Right ventricle myocardium superior (tissue), 1 donor: Measurements from ENCODE around the gene LRP1. TPM values are rescaled to one million over a fixed set of nuclear protein-coding genes. Genes with fewer than 3 reads are reported as not detected.

ENCODE experiments used
- ATAC-seq: fragments of 200-7000 bp; cut with Tn5 transposase; one replicate; pipeline ENCODE4 v1.9.1; 2020; ENCODE audit warnings: mild to moderate bottlenecking; ENCODE audit not compliant: poor library complexity
- DNase-seq: peaks from one replicate; pipeline ENCODE4 v3.0.0-alpha.2; 2020
- intact Hi-C: fragments of 100-400 bp; cut with DNase I; formaldehyde crosslinking; loops from one replicate; pipeline ENCODE4 v1.11.2; 2022
- long read RNA-seq: library from polyadenylated mRNA; unstranded; transcript quantifications from one replicate; pipeline ENCODE4 v2.0.0, GENCODE V29; 2021
- total RNA-seq: library from RNA; stranded (reverse); fragmentation: NEBNext Ultra II Directional; extraction: Animal tissue kit (Norgen Biotek cat#: 25700); gene quantifications from one replicate; pipeline ENCODE4 v1.2.1, GENCODE V29; 2021
- donor health status: DM: no; HTN: yes; CAD: no; lungs with severe emphysema.

LRP1 gene
- total RNA-seq = 121 TPM
- long read RNA-seq, partial matches to known transcripts = 106 of 116 reads
- long read RNA-seq, other reads (novel, unspliced or antisense) = 10 of 116 reads

GRCh38 chr12:57127726-57128518 lies at the start of gene LRP1:
LRP1 (plus strand) TSS chr12:57128483; CDS start chr12:57128965, 482 bp downstream.
- peak; percentile 90 for DNase-seq
- intact Hi-C loops = no loop called here
- ATAC-seq = peak; percentile 82

GRCh38 chr12:57078519-57079404 lies 49.5 kb upstream of the LRP1 start, which contains the start of gene NEMP1:
NEMP1 (minus strand) TSS chr12:57078791; CDS start chr12:57078745, 46 bp downstream.
- peak; percentile 99 for ATAC-seq
- intact Hi-C loops = no loop called here

DNA sequence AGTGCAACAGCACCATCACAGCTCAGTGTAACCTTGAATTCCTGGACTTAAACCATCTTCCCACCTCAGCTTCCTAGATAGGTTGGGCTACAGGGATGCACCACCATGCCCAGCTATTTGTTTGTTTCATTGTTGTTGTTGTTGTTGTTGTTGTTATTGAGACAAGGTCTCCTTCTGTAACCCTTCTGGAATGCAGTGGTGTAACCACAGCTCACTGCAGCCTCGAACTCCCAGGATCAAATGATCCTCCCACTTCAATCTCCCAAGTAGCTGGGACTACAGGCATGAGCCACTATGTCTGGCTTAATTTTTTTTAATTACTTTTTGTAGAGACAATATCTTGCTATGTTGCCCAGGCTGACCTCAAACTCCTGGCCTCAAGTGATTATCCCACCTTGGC lies 48.5 kb upstream of the LRP1 start:
- ATAC-seq = no peak
- DNase-seq = no peak
- intact Hi-C loops = no loop called here

More at GRCh38 chr12:57078519-57079404, 49.5 kb upstream of the LRP1 start, which contains the start of gene NEMP1:
- peak; percentile 95 for DNase-seq

- no peak for DNase-seq
- intact Hi-C loops = no loop called here
Observed at GRCh38 chr12:57080855-57081254, 47.4 kb upstream of the LRP1 start.

GRCh38 chr12:57085999-57086492 lies 42.2 kb upstream of the LRP1 start:
- intact Hi-C loops = no loop called here
- ATAC-seq = no peak

More at GRCh38 chr12:57080855-57081254, 47.4 kb upstream of the LRP1 start:
- no peak for ATAC-seq

GRCh38 chr12:57086493-57087009 lies 41.7 kb upstream of the LRP1 start:
- intact Hi-C loops = no loop called here
- peak; percentile 19 for ATAC-seq
- DNase-seq = peak; percentile 83

More at GRCh38 chr12:57085999-57086492, 42.2 kb upstream of the LRP1 start:
- peak; percentile 62 for DNase-seq

DNA sequence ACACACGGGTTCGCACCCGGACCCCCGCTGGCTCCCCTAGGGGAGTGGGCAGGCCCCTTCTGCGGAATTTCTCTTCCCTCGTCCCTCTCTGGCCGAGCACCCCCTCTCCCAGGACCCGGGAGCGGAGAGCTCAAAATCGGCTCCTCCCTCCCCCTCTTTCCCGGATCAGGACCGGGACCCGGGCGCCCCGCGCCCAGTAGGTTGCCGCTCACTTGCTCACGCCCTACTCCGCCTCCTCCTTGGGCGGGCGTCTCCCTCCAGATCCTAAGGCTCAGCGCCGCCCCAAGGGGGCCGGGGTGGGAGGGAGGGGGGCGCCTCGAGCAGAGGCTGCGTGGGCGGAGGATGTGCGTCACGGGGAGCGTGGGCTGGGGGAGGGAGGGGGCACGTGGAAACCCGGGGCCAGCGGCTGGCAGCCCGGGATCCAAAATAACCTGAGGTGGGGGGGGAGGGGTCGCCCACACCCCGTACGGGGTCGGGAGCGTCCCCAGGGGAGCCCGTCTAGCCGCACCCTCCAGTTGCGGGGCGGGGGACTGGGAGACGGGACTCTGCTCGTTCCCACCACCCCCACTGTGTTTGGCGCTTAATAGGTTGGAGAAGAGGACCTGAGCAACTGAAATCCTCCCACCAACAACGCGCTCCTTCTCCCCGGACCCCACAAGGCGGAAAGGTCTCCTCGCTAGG lies 41.1 kb upstream of the LRP1 start:
- ATAC-seq = peak; percentile 63
- peak; percentile 95 for DNase-seq
- intact Hi-C loops = no loop called here

- intact Hi-C loops = no loop called here
- peak; percentile 89 for DNase-seq
- peak; percentile 49 for ATAC-seq
Observed at GRCh38 chr12:57087691-57088353, 40.5 kb upstream of the LRP1 start.

DNA sequence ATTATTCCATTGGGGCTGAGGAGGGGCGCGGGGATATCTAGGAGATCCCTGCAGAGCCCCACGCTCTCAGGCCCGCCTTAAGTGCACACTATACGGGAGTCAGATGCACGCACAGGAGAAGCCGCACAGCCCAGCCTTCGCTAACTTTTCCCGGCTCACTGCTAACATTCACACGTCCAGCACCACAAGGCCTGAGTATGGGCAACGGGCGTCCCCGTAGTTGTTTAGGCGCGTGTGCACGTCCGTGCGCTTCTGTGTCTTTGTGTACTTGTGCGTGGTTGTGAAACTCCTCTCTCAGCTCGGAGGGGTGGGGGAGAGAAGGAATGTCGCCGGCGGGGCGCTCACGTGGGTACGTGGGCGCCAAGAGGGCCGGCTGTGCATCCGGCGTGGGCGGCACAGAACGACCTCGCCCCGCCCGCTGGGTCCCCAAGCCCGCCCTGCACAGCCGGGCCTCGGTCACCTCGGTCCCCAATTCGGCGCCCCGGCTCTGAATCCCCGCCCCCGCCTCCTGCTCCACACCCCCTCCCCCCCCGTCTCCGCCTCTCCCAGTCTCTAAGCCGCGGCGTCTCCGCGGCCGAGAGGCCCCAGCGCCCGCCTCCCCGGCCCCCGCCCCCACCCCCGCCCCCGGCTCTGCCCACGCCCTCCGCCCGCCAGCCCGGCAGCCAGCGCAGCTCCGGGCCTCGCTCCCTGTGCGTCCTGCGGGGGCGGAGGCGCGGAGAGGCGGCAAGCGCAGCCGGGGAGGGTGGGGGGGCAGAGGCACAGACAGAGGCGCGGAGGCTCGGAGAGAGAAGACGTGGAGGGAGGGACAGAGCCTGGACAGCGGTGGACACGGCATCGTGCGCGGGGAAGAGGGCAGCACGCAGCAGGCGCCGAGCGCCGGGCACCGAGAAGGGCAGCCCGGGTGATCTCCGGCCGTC lies 39.7 kb upstream of the LRP1 start, which contains the start of gene NAB2:
Gene NAB2 (plus strand): TSS at position 761 of the 917 bp plus-strand sequence. CDS start 158 bp downstream, outside the sequence.
- DNase-seq (peak; percentile 98), ATAC-seq (peak; percentile 84)
- intact Hi-C loops = no loop called here

DNA sequence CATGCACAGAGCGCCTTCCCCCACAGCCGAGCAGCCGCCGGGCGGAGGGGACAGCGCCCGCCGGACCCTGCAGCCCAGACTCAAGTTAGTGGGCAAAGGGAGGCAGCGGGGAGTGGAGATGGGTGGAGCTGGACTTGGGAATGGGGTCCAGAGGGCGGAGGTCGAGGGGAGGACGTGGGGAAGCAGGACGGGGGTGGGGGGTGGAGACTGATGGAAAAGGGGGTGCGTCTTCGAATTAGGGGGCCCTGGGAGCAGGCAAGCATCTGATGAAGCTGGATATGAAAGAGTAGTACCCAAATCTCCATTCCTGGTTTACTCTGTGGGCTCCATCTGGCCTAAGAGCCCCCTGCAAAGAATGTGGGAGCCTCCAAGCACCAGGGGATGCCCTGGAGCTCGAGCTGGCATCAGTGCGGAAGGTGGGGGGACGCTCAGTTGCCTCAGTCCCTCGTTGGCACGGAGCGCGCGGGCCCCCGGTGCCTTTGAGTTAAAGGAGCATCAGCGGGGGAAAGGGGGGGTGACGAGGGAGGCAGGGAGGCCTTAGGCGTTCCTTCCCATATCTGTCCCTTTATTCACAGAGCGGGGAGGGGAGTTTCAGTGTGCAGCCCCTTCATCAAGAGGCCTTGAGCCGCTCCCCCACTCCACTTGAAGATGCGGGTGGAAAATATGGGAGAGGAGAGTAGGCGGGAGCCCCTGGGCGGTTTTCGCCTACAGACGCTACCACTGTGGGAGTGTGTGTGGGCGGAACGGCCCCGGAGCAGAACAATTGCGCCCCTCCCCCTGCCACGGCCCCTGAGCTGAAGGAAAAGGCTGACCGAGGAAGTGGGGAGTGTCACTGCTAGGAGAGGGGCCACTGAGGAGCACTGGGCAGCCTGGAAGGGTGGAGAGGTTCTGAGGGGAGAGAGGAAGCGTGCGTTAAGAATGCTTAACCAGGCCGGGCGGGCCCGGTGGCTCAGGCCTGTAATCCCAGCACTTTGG lies 38.7 kb upstream of the LRP1 start:
- DNase-seq (peak; percentile 89), ATAC-seq (no peak)
- intact Hi-C loops = no loop called here

DNA sequence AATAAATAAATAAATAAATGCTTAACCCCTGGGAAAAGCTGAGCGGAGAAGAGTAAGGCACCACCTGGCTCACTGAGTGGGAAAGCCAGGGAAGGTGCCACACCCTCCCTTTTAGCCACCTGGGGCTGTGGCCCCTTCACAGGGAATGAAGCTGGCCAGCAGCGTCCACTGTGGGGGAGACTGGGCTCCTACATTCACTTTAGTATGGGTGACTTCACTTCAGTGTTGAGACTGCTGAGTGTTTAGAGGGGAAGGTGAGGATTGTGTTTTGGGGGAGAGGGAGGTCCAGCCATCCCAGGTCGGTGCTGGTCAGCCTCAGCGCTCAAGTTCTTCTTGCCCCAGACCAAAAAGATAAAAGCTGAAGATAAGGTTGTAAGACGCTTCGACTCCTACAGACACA lies 37.8 kb upstream of the LRP1 start:
- ATAC-seq = no peak
- intact Hi-C loops = no loop called here
- no peak for DNase-seq

DNA sequence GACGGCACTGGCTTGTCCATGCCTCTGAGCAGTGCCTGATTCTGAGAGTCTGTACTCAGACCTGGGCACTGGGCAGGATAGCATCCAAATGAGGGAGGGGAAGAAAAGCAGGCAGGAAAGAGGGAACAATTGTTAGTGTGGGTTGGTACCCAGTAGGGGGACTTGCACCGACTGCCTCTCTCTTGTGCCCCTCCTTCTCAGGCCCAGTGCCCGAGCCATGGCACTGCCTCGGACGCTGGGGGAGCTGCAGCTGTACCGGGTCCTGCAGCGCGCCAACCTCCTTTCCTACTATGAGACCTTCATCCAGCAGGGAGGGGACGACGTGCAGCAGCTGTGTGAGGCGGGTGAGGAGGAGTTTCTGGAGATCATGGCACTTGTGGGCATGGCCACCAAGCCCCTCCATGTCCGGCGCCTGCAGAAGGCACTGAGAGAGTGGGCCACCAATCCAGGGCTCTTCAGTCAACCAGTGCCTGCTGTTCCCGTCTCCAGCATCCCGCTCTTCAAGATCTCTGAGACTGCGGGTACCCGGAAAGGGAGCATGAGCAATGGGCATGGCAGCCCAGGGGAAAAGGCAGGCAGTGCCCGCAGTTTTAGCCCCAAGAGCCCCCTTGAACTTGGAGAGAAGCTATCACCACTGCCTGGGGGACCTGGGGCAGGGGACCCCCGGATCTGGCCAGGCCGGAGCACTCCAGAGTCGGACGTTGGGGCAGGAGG lies 37.2 kb upstream of the LRP1 start:
- ATAC-seq = no peak
- DNase-seq = no peak
- intact Hi-C loops = no loop called here

GRCh38 chr12:57091638-57092528 lies 36.4 kb upstream of the LRP1 start:
- DNase-seq (no peak), ATAC-seq (no peak)
- intact Hi-C loops = no loop called here

- DNase-seq = no peak
- intact Hi-C loops = no loop called here
Observed at GRCh38 chr12:57092529-57092862, 35.8 kb upstream of the LRP1 start.

More at GRCh38 chr12:57092529-57092862, 35.8 kb upstream of the LRP1 start:
- ATAC-seq = no peak
